Measurements from ENCODE around the gene ATF1.

DNA sequence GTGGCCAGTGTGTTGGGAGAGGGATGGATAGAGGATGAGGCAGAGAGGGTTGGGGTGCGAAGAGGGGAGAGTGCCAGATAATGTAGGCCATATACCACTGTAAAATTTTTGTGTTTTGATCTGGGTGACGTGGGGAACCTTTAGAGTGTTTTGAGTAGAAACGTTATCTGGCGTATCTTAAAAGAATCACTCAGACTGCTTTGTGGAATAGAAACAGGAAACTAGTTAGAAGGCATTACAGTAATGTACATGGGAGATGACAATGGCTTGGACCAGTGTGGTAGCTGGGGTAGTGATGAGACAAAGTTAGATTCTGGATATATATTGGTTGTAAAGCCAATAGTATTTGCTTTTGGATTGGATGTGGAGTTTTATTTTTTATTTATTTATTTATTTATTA is 20.6 kb downstream of the ATF1 start:
- TF ChIP-seq ZNF274 (IDR thresholded peaks at IDR 0.05; ENCODE audit: low read depth, low read length) (no peak), SUZ12 (IDR thresholded peaks at IDR 0.05; ENCODE audit: extremely low read depth, insufficient read depth, insufficient read length) (no peak), YY1 (IDR thresholded peaks at IDR 0.05; ENCODE audit: insufficient read depth, insufficient read length) (no peak)
